Heart left ventricle (tissue), 16 donors: ENCODE measurements around the gene LGALS1. TPM values are rescaled to one million over a fixed set of nuclear protein-coding genes. Genes with fewer than 3 reads are reported as not detected.
A peak's percentile ranks its signal among the peaks of the same experiment; 100 is the strongest.

ENCODE experiments used
- ATAC-seq, 4 donors: fragments of 200-7000 bp; cut with Tn5 transposase; one replicate each; pipeline ENCODE4 v1.9.1; 2020 to 2022; ENCODE audit warnings: moderate library complexity in 4 of 4, mild to moderate bottlenecking in 3 of 4, moderate number of reproducible peaks in 1 of 4
- DNase-seq, 5 donors: peaks; one replicate each; pipeline ENCODE4 v3.0.0-alpha.2; 2020
- H3K27ac ChIP-seq, 12 donors: fragments of 200-600 bp; sonication (generic) in 4 of 12; one replicate each; pipeline versions ENCODE4 v1.5.0 to v1.8.0; 2016 to 2022; ENCODE audit warnings: mild to moderate bottlenecking in 2 of 12
- H3K27me3 ChIP-seq, 9 donors: fragments of 200-600 bp; sonication (generic) in 2 of 9; one replicate each; pipeline versions ENCODE4 v1.5.1 to v1.8.0; 2016 to 2022; ENCODE audit warnings: mild to moderate bottlenecking in 3 of 9
- H3K36me3 ChIP-seq, 9 donors: fragments of 200-600 bp; sonication (generic) in 2 of 9; one replicate each; pipeline versions ENCODE4 v1.5.0 to v1.8.0; 2018 to 2022; ENCODE audit warnings: mild to moderate bottlenecking in 2 of 9
- H3K4me1 ChIP-seq, 12 donors: fragments of 200-600 bp; sonication (generic) in 4 of 12; one replicate each; pipeline versions ENCODE4 v1.5.0 to v1.8.0; 2016 to 2022; ENCODE audit warnings: mild to moderate bottlenecking in 3 of 12
- H3K4me3 ChIP-seq, 12 donors: fragments of 200-600 bp; sonication (generic) in 4 of 12; one replicate each; pipeline versions ENCODE4 v1.5.0 to v1.8.0; 2017 to 2022; ENCODE audit warnings: mild to moderate bottlenecking in 9 of 12, moderate library complexity in 4 of 12
- H3K9me3 ChIP-seq, 12 donors: fragments of 200-600 bp; sonication (generic) in 4 of 12; one replicate each; pipeline versions ENCODE4 v1.5.0 to v1.8.0; 2016 to 2022; ENCODE audit warnings: mild to moderate bottlenecking in 1 of 12
- POLR2A ChIP-seq, 2 donors: fragments of 450-650 bp; IDR thresholded peaks; one replicate each; pipeline ENCODE4 v1.6.1; 2017; ENCODE audit warnings: antibody characterized with exemption in 2 of 2, mild to moderate bottlenecking in 2 of 2, moderate library complexity in 2 of 2
- WGBS, 4 donors: extraction: QIAGEN DNeasy Blood & Tissue Kit in 2 of 4; methylation state at CpG; one replicate each; pipeline versions ENCODE4 v1.1.5 to v1.1.7; 2013 to 2018; 5-methylcytosine and 5-hydroxymethylcytosine counted together
- intact Hi-C, 10 donors: fragments of 100-400 bp; cut with DNase I; formaldehyde crosslinking; loops; one replicate each; pipeline versions ENCODE4 v1.11.1 to v1.14.2; 2022
- polyA plus RNA-seq, 2 donors: library from polyadenylated mRNA; stranded (reverse); fragments of 200-250 nt; gene quantifications; one replicate each; pipeline ENCODE4 v1.2.3, GENCODE V29; 2013
- total RNA-seq, 9 donors: library from RNA; depleted of rRNA in 2 of 9; stranded (reverse); fragments of >200 nt in 2 of 9; fragmentation: NEBNext Ultra II Directional in 3 of 9; extraction: Animal tissue kit (Norgen Biotek cat#: 25700) in 3 of 9; gene quantifications; one replicate each; pipeline versions ENCODE4 v1.1.0 to v1.2.4, GENCODE V29; 2016 to 2023
- TF ChIP-seq, protein P1 (sequence below), 12 donors: fragments of 200-600 bp; sonication (generic) in 4 of 12; IDR thresholded peaks; one replicate each; pipeline versions ENCODE4 v1.5.0 to v1.8.0; 2018 to 2022; ENCODE audit warnings: antibody characterized with exemption in 12 of 12, mild to moderate bottlenecking in 5 of 12
- donor health status: ischemic (EF 13 %, LVEDD 7.1; RV severe dilation, severe dysfunction).
- donor health status: healthy with polysubstance abuse.
- donor health status: DM: no; HTN: yes; CAD: no.
- donor health status: DM: no; HTN: no; CAD: no.
- donor health status: ischemic (EF 25% LVEDD 6.9; RV normal size, moderate dysfunction).
- donor health status: ischemic (EF 25% LVEDD 5.7; RV mildly dilated, moderate dysfunction).
- donor health status: healthy.
- donor health status: DM: yes; HTN: yes; CAD: no.
- donor health status: ischemic (EF 35%, LVEDD 5.7; RV mildly dilated, moderate dysfunction).
- donor health status: nonischemic (EF 11% LVEDD 7.7; RV severe dilation, severe dysfunction).
- donor health status: DM: yes; HTN: yes; CAD: no.
- donor health status: PGD.
- donor health status: ischemic (EF 29% LVEDD 5.4; RV normal size, mild dysfunction).
- donor health status: nonischemic (EF 23%, LVEDD 6.1; RV moderate dilation, normal function).

The LGALS1 gene
- total and polyA plus RNA-seq, 11 donors = 722 to 2,204 (median 951) TPM

DNA sequence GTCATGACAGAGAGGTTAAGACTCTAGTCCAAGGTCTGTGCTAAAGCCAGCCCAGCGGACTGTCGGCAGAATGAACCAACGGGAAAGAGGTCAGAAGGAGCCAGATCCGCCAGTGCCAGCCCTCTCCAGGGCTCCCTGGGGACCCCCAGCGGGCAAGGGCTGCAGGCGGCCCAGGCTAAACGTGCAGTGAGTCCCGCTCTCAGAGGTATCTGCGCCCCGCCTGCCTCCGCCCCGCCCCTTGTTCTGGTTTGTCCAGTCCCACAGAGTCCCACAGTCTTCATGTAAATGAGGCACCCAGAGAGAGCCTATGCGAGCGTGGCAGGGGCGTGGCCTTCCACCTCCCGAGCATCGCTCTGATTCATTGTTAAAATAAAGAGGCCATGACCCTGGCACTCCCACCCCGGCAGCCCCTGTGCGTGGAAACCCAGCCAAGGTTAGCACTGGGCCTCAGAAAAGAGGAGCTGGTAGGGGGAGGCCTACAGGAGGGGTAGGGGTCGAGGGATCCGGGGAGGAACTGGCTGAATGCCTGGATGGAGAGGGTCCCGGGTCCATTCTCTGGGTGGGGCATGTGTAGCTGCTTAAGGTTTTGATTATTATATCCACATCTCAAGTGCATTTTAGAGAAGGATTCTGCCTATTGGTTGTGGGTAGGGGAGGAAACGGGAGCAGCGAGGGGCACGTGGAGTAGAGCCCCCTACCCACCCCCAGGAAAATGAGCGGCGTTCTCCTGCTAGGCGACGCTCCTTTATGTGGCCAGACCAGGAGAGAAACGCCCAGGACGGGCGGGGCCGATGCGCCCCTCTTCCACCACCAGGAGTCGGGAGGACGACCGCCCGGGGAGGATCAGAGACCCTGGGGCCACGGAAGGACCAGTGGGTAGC is 21.5 kb downstream of the LGALS1 start, which contains the start of gene TRIOBP:
TSS of gene TRIOBP (plus strand) at position 392 of the 881 bp plus-strand sequence. CDS start 4,318 bp downstream, outside the sequence.
- WGBS, 4 donors = 8 to 12% (median 9%) methylated on average over 33 to 39 of the region's 39 CpGs
- Histone ChIP-seq H3K4me1 (peaks cover 0 to 25% (median 13%) of the 10 kb centered on the region in 12 donors), H3K36me3 (peaks cover 0 to 28% (median 19%) of the 10 kb centered on the region in 9 donors), H3K9me3 (no peaks in the 10 kb centered on the region), H3K4me3 (peak within 1 kb of the TSS in 8 of 12 donors; percentile 14 to 43 (median 35)), H3K27me3 (no peaks in the 10 kb centered on the region), H3K27ac (no peak within 1 kb of the TSS)
- TF ChIP-seq, protein P1, sequence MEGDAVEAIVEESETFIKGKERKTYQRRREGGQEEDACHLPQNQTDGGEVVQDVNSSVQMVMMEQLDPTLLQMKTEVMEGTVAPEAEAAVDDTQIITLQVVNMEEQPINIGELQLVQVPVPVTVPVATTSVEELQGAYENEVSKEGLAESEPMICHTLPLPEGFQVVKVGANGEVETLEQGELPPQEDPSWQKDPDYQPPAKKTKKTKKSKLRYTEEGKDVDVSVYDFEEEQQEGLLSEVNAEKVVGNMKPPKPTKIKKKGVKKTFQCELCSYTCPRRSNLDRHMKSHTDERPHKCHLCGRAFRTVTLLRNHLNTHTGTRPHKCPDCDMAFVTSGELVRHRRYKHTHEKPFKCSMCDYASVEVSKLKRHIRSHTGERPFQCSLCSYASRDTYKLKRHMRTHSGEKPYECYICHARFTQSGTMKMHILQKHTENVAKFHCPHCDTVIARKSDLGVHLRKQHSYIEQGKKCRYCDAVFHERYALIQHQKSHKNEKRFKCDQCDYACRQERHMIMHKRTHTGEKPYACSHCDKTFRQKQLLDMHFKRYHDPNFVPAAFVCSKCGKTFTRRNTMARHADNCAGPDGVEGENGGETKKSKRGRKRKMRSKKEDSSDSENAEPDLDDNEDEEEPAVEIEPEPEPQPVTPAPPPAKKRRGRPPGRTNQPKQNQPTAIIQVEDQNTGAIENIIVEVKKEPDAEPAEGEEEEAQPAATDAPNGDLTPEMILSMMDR (IDR thresholded peaks at IDR 0.05) = peak in 11 of 12 donors; percentile 16 to 65 (median 39)
- no peak for TF ChIP-seq POLR2A (IDR thresholded peaks at IDR 0.05)
- DNase-seq = peak; percentile 90 to 97 (median 96)
- intact Hi-C loops = loop anchor here in 3 of 10 donors (5.0 to 10.0 kb wide), 3 partner anchors 45 to 98 kb away; no protein-coding TSS in a partner anchor
- ATAC-seq = peak; percentile 98 to 100 (median 99)

GRCh38 chr22:37697538-37697835 is 22.1 kb downstream of the LGALS1 start:
- Histone ChIP-seq H3K36me3 (peaks cover 0 to 22% (median 14%) of the 10 kb centered on the region in 9 donors), H3K27ac (no peak overlapping the region), H3K27me3 (no peaks in the 10 kb centered on the region), H3K9me3 (no peaks in the 10 kb centered on the region), H3K4me3 (no peak overlapping the region), H3K4me1 (peaks cover 0 to 28% (median 13%) of the 10 kb centered on the region in 12 donors)
- WGBS, 4 donors = 30 to 56% (median 44%) methylated on average over 2 to 3 of the region's 3 CpGs
- DNase-seq = no peak
- ATAC-seq = no peak
- intact Hi-C loops = loop anchor here in 3 of 10 donors (5.0 to 10.0 kb wide), 3 partner anchors 45 to 97 kb away; no protein-coding TSS in a partner anchor
- TF ChIP-seq, protein P1 (IDR thresholded peaks at IDR 0.05) = no peak
- TF ChIP-seq POLR2A (IDR thresholded peaks at IDR 0.05) = no peak

- Histone ChIP-seq H3K9me3 (no peaks in the 10 kb centered on the region), H3K4me1 (peaks cover 0 to 25% (median 8%) of the 10 kb centered on the region in 12 donors), H3K27me3 (no peaks in the 10 kb centered on the region), H3K4me3 (no peak overlapping the region), H3K27ac (peak overlapping the region in 1 of 12 donors; percentile 46), H3K36me3 (no peaks in the 10 kb centered on the region)
- 70 to 76% (median 76%) methylated on average over 8 of the region's 8 CpGs for WGBS, 4 donors
- DNase-seq (no peak), ATAC-seq (no peak)
- TF ChIP-seq, protein P1 (IDR thresholded peaks at IDR 0.05) = no peak
- TF ChIP-seq POLR2A (IDR thresholded peaks at IDR 0.05) = no peak
- intact Hi-C loops = no loop called here
Observed at GRCh38 chr22:37701141-37701786, 25.8 kb downstream of the LGALS1 start.

GRCh38 chr22:37703906-37704305 is 28.5 kb downstream of the LGALS1 start:
- 82 to 91% (median 84%) methylated on average over 7 of the region's 7 CpGs for WGBS, 4 donors
- H3K27ac ChIP-seq = no peak overlapping the region
- H3K4me1 ChIP-seq = peaks cover 0 to 29% (median 1%) of the 10 kb centered on the region in 12 donors
- DNase-seq = no peak
- TF ChIP-seq, protein P1 (IDR thresholded peaks at IDR 0.05) = no peak
- no peak for TF ChIP-seq POLR2A (IDR thresholded peaks at IDR 0.05)
- H3K36me3 ChIP-seq = no peaks in the 10 kb centered on the region
- H3K27me3 ChIP-seq = no peaks in the 10 kb centered on the region
- no peak overlapping the region for H3K4me3 ChIP-seq
- intact Hi-C loops = no loop called here
- H3K9me3 ChIP-seq = no peaks in the 10 kb centered on the region
- no peak for ATAC-seq
